NCI-H2081 (cell line): Measurements from ENCODE around the gene GFI1B.
"Not testable (repeated sequence)": the region's sequence is repeated elsewhere in the genome, so short reads cannot be mapped to it uniquely, and the experiment has no call there.

ENCODE experiments used
- DNase-seq, 2 experiments: peaks; one replicate each; lab custom pipeline; 2025; lab: John Stamatoyannopoulos, UW

Gene GFI1B

GRCh38 chr9:132991351-132992300, 13.1 kb downstream of the GFI1B start:
- DNase-seq: no peak

DNA sequence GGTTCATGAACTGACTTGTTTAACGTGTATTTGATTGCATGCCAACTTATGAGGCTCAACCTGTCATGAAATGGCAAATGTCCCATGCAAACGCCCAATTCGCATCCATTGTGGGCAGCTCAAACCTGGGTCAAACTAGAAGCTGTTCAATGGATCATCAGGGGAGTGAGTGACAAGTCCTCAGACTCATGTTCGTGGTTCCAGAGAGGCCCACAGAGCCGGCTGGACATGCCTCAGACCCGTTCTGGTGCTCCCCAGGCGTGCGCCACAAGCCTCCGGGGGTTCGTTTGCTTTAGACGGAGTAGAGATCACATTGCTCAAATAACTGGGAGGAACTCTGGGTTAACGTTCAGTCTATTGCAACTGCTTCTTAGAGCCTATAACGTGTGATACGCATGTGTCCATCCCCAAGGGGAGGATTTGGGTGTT, 15.0 kb downstream of the GFI1B start:
- DNase-seq: no peak

GRCh38 chr9:132994410-132995120, 16.1 kb downstream of the GFI1B start:
- no peak for DNase-seq

DNA sequence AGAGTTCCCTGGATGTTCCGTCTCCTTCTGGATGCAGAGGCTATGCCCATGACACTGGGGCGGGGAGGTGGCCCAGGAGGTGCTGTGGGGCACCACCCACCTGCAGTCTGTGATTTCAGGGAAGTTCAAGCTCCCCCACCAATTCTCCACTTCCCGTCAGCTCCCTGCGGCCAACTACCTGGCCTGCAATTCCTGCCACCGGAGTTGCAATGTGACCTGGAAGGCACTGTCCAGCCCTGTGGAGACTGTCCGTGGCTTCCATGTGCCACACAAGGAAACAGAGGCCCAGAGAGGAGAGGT, 16.6 kb downstream of the GFI1B start:
- no peak for DNase-seq

DNA sequence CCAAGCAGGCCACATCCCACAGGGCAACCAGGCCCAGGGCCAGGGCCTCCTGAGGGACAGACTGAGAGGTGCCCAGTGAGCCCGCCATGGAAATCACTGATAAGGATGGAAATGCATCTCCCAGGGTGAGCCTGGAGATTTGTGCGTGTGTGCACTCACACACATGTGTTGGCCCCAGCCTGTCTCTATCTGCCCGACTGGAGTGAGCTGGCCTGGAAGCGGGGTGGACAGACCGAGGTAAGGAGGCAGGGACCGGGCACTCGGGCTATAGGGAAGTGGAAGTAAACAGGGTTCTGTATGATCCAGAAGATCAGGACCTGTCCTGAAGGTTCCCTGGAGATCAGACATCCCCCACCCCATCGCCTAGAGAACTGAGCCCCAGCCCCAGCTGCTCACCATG, 17.4 kb downstream of the GFI1B start:
- DNase-seq: no peak

- no peak for DNase-seq
Observed at GRCh38 chr9:132996526-132996925, 18.0 kb downstream of the GFI1B start.

- DNase-seq: no peak
Observed at GRCh38 chr9:132997591-132997990, 19.1 kb downstream of the GFI1B start.

DNA sequence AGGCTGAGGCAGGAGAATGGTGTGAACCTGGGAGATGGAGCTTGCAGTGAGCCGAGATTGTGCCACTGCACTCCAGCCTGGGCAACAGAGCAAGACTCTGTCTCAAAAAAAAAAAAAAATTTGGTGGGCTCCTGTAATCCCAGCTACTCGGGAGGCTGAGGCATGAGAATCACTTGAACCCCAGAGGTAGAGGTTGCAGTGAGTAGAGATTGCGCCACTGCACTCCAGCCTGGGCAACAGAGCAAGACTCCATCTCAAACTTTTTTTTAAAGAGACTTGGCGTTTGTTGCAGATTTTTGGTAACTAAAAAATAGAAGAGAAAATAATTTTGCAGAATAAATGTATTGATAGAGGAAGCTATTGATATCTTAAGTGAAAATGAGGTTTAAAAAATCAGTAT, 19.7 kb downstream of the GFI1B start:
- not testable (repeated sequence) for DNase-seq

GRCh38 chr9:132998831-132999635, 20.5 kb downstream of the GFI1B start:
- no peak for DNase-seq

DNA sequence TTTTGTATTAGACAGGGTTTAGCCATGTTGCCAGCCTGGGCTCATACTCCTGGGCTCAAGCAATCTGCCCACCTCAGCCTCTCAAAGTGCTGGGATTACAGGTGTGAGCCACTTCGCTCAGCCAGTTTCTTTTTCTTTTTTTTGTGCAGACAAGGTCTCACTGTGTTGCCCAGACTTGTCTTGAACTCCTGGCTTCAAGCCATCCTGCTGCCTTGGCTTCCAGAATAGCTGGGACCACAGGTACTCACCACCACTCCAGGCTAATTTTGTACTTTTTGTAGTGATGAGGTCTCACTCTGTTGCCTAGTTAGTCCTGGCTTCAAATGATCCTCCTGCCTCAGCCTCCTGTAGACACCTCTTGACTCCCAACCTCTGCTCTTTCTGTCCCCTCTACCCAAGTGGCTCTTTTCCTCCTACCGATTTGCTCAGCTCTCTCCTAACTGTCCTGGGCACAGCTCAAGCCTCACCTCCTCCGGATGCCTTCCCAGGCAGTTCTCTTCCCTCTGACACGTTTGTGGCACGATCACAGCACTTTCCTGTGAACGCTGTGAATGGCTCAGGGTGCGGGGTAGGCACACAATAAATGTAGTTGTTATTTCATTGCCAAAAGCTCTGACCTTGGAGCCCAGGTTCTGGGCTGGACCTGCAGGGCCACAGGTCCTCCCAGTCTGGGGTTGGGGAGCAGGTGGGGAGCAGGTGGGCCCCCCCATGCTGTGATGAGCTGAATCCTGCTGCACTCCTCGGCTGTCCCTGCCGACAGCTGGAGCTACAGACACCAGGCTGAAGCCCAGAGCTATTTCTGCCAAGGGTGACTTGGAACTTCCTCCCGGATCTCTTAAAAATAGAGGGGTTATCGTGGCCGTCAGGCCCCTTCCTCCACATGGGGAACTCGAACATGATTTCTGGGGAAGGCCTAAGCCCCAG, 23.9 kb downstream of the GFI1B start:
- DNase-seq: no peak

- no peak for DNase-seq
Observed at GRCh38 chr9:133003071-133003461, 24.6 kb downstream of the GFI1B start.

DNA sequence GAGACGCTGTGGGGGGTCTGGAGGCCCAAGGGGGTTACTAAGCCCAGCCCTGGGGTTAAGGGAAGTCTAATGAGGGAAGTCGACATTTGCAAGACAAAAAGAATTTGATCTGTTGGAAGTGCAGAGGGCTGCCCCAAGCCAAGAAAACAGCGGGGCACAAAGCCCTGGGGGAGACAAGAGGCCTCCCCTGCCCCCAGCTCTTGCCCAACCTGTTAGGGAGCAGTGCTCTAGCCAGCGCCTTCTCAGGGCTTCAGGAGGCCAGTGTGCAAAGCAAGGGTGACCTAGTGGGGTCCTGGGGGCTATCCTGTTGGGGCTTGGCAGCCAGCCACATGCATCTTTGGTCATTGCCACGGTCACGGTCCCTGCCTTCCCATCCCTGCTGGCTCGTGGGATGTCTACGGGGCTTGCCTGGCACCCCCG, 25.2 kb downstream of the GFI1B start:
- no peak for DNase-seq

DNA sequence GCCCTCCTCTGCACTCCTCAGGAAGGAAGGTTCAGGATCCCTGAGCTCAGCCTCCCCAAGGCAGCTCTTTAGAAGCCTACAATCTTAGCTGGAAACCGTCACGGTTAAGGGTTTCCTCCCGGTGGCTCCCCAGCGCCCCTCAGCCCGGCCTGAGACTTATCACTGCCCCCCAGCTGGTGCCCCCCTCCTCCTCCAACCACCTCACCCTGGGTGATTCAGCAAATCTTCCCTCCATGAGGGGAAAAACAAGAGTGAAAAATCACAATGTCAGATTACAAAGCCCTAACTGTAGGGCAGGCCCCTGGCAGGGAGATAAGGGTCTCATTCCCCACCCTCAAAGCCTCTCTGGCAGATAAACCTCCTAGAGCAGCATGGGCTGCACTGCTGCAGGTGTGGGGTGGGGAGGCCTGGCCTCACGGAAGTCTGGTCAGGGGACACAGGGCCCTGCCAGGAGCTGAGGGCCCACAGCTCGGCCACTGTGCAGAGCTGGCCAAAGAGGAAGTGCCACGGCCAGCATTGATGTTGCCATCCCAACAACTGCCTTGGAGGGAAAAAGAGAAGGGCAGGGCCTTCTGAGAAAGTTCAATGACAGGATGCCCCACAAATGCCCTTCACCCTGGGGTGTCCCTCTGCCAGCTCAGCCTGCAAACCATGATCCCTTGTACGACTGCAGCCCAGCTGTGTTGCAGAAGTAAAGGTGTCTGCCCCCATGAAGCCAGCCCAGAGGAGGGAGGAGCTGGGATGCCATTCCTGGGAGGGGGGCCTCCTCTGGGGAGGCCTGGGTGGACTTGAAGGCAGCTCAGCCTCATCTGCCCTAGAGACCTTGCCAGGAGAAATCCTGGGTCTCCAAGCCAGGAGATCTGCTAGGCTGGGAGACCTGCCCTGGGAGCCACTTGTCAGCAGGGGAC, 25.9 kb downstream of the GFI1B start:
- DNase-seq: no peak

GRCh38 chr9:133004999-133005760, 26.7 kb downstream of the GFI1B start:
- no peak for DNase-seq

DNA sequence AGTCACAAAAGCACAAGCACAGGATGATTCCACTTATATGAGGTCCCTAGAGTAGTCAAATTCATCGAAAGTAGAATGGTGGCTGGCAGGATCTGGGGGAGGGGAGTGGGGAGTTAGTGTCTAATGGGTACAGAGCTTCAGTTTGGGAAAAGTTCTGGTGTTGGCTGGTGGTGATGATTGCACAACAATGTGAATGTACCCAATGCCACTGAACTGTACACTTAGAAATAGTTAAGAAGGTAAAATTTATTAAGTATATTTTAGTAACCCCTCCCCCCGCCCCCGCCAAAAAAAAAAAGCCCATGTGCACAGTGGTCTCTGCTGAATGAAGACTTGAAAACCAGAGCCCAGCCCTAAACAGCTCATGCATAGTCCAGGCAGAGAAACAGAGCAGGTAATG, 27.5 kb downstream of the GFI1B start:
- no peak for DNase-seq

DNA sequence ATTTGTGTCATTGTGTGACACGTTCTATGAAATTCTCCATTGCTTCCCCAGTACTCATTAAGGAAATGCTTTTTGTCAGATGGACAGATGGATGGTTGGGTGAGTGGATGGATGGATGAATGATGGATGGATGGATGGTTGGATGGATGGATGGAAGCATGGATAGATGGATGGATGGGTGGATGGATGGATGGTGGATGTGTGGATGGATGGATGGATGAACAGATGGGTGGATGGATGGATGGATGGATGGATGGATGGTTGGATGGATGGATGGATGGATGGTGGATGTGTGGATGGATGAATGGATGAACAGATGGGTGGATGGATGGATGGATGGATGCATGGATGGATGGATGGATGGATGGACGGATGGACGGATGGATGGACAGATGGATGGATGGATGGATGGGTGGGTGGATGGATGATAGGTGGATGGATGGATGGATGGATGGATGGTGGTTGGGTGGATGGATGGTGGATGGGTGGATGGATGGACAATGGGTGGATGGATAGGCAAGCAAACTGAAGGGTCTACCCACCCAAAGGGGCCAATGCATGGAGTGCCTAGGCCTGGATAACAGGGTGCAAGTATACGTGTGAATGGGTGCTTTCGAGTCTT, 28.3 kb downstream of the GFI1B start:
- DNase-seq: no peak

GRCh38 chr9:133008406-133008805, 29.9 kb downstream of the GFI1B start:
- DNase-seq: no peak

GRCh38 chr9:133008824-133009223, 30.3 kb downstream of the GFI1B start:
- peak in 1 of 2 experiments; percentile 42 for DNase-seq
